ENCODE results near the gene ELMO1.

GRCh38 chr7:37201003-37201875 lies 247.4 kb downstream of the ELMO1 start:
- TF ChIP-seq CTCF (IDR thresholded peaks at IDR 0.05 in 2 of 3, conservative IDR thresholded peaks at IDR 0.05 in 1 of 3; ENCODE audit: control insufficient read depth in 2 of 3, extremely low read depth in 1 of 3, insufficient read depth in 1 of 3, low read depth in 3 of 3, low read length in 3 of 3): peak; percentile 76 to 85 (median 80)
- no peak for TF ChIP-seq EZH2 (IDR thresholded peaks at IDR 0.05; ENCODE audit: borderline replicate concordance, control insufficient read depth, low read depth, low read length)

Measured in GM12878 (cell line).